Esophagus squamous epithelium (tissue), 4 donors: Measurements from ENCODE around the gene DICER1.

Experiments used
- CTCF ChIP-seq, 6 experiments: fragments of 450-650 bp in 4 of 6; fragments of 200-600 bp in 2 of 6; sonication (generic) in 2 of 6; IDR thresholded peaks; one replicate each; pipeline ENCODE4 v1.5.1; 2016 to 2019; ENCODE audit warnings: antibody characterized with exemption in 6 of 6, mild to moderate bottlenecking in 4 of 6, moderate library complexity in 4 of 6
- POLR2A ChIP-seq, 4 donors: fragments of 450-650 bp; IDR thresholded peaks; one replicate each; pipeline ENCODE4 v1.6.1; 2017; ENCODE audit warnings: antibody characterized with exemption in 4 of 4, mild to moderate bottlenecking in 4 of 4, moderate library complexity in 3 of 4

GRCh38 chr14:95104911-95105310 is 52.4 kb downstream of the DICER1 start:
- TF ChIP-seq CTCF (IDR thresholded peaks at IDR 0.05) = no peak
- no peak for TF ChIP-seq POLR2A (IDR thresholded peaks at IDR 0.05)
